Measurements from ENCODE around the gene KRTAP9-8. TPM values are rescaled to one million over a fixed set of nuclear protein-coding genes. Genes with fewer than 3 reads are reported as not detected.
"Not testable (repeated sequence)": the region's sequence is repeated elsewhere in the genome, so short reads cannot be mapped to it uniquely, and the experiment has no call there.

Gene KRTAP9-8
- total RNA-seq, 1 donor from 2014 or later = not detected

DNA sequence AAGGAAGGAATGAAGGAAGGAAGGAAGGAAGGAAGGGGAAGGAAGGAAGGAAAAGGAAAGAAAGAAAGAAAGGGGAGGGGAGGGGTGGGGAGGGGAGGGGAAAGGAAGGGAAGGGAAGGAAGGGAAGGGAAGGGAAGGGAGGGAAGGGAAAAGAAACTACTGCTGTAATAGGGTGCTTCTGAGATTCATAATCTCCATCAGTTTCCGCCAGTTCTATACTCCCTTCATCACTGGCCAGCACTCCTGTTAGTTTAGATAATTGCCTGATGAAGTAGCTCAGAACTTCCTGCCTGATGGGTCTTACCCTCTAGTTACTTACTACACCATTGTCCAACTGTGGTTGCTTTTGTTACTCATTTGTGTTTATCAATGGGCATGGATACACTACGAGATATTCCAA is 25.4 kb downstream of the KRTAP9-8 start:
- H3K36me3 Mint-ChIP-seq (ENCODE audit: unreplicated experiment) = no peaks in the 10 kb centered on the region
- H3K27ac Mint-ChIP-seq (ENCODE audit: unreplicated experiment) = no peak overlapping the region

DNA sequence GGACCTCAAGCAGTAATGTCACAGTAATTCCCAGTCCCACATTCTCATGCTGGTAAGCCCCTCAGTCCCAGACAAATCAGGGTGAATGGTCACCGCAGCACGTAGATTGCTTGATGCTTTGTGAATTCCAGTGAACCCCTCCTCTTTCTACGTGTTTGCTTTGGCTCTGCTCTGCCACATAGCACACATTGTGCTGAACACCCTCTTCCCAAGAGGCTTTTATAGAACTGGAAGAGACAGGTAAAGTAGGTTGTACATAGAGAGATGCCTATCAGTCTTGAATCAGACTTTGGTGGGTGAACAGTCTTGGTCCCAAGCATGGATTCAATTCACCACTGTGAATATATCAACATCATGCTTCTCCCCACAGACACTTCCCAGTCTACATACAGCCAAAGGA is 26.8 kb downstream of the KRTAP9-8 start:
- Mint-ChIP-seq H3K27me3 (ENCODE audit: unreplicated experiment) (no peaks in the 10 kb centered on the region), H3K27ac (ENCODE audit: unreplicated experiment) (no peak overlapping the region), H3K4me3 (ENCODE audit: unreplicated experiment) (no peak overlapping the region), H3K9me3 (ENCODE audit: unreplicated experiment) (peaks cover 1% of the 10 kb centered on the region), H3K4me1 (ENCODE audit: low read depth, unreplicated experiment) (no peaks in the 10 kb centered on the region), H3K36me3 (ENCODE audit: unreplicated experiment) (no peaks in the 10 kb centered on the region)
- no peak for DNase-seq
- TF ChIP-seq, protein P1, sequence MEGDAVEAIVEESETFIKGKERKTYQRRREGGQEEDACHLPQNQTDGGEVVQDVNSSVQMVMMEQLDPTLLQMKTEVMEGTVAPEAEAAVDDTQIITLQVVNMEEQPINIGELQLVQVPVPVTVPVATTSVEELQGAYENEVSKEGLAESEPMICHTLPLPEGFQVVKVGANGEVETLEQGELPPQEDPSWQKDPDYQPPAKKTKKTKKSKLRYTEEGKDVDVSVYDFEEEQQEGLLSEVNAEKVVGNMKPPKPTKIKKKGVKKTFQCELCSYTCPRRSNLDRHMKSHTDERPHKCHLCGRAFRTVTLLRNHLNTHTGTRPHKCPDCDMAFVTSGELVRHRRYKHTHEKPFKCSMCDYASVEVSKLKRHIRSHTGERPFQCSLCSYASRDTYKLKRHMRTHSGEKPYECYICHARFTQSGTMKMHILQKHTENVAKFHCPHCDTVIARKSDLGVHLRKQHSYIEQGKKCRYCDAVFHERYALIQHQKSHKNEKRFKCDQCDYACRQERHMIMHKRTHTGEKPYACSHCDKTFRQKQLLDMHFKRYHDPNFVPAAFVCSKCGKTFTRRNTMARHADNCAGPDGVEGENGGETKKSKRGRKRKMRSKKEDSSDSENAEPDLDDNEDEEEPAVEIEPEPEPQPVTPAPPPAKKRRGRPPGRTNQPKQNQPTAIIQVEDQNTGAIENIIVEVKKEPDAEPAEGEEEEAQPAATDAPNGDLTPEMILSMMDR (IDR thresholded peaks at IDR 0.05; ENCODE audit: partially characterized antibody, unreplicated experiment) = no peak

More for the DNA sequence above, 25.4 kb downstream of the KRTAP9-8 start:
- Mint-ChIP-seq H3K27me3 (ENCODE audit: unreplicated experiment) (no peaks in the 10 kb centered on the region), H3K4me1 (ENCODE audit: low read depth, unreplicated experiment) (no peaks in the 10 kb centered on the region), H3K9me3 (ENCODE audit: unreplicated experiment) (peaks cover 1% of the 10 kb centered on the region), H3K4me3 (ENCODE audit: unreplicated experiment) (no peak overlapping the region)
- TF ChIP-seq, protein P1 (IDR thresholded peaks at IDR 0.05; ENCODE audit: partially characterized antibody, unreplicated experiment) = no peak
- DNase-seq = no peak

DNA sequence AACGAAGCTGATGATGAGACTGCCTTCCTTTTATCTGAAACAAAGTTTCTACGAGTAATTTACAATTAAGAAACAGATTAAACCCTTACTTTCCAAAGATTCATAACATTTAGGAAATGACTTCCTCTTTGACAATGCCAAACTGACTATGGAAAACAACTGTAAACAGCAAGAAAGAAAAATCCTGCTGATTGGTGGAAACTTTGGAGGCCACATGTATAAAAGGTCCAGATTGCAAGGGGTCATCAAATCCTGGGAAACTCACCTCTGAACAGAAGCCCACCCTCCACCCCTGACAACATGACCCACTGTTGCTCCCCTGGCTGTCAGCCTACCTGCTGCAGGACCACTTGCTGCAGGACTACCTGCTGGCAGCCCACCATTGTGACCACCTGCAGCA is 27.3 kb downstream of the KRTAP9-8 start, which contains the start of gene KRTAP9-6:
Gene KRTAP9-6 (plus strand): TSS at position 301 of the 400 bp plus-strand sequence. CDS start 0 bp downstream, at position 301.
- H3K4me1 Mint-ChIP-seq (ENCODE audit: low read depth, unreplicated experiment) = no peaks in the 10 kb centered on the region
- no peak within 1 kb of the TSS for H3K27ac Mint-ChIP-seq (ENCODE audit: unreplicated experiment)
- peaks cover 1% of the 10 kb centered on the region for H3K9me3 Mint-ChIP-seq (ENCODE audit: unreplicated experiment)
- no peak within 1 kb of the TSS for H3K4me3 Mint-ChIP-seq (ENCODE audit: unreplicated experiment)
- no peak for DNase-seq
- TF ChIP-seq, protein P1 (IDR thresholded peaks at IDR 0.05; ENCODE audit: partially characterized antibody, unreplicated experiment) = no peak
- no peaks in the 10 kb centered on the region for H3K36me3 Mint-ChIP-seq (ENCODE audit: unreplicated experiment)
- H3K27me3 Mint-ChIP-seq (ENCODE audit: unreplicated experiment) = no peaks in the 10 kb centered on the region

DNA sequence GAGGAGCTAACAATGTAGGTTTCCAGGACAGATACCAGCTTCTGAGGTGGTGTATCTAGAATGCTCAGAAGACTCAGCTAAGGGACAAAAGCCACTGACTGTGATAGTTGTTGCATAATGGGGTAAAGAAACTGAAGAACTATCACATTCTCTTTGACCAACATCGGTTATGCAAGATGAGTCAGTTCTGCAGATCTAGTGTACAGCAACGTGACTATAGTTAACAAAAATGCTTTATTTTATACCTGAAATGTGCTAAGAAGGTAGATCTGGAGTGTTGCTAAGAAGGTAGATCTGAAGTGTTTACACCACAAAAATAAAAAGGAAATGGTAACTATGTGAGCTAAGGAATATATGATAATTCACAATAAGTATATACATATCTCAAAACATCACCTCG is 29.9 kb downstream of the KRTAP9-8 start:
- peaks cover 1% of the 10 kb centered on the region for H3K9me3 Mint-ChIP-seq (ENCODE audit: unreplicated experiment)
- H3K27ac Mint-ChIP-seq (ENCODE audit: unreplicated experiment) = no peak overlapping the region
- no peak overlapping the region for H3K4me3 Mint-ChIP-seq (ENCODE audit: unreplicated experiment)
- no peak for DNase-seq
- no peaks in the 10 kb centered on the region for H3K27me3 Mint-ChIP-seq (ENCODE audit: unreplicated experiment)
- TF ChIP-seq, protein P1 (IDR thresholded peaks at IDR 0.05; ENCODE audit: partially characterized antibody, unreplicated experiment) = no peak
- H3K36me3 Mint-ChIP-seq (ENCODE audit: unreplicated experiment) = no peaks in the 10 kb centered on the region
- no peaks in the 10 kb centered on the region for H3K4me1 Mint-ChIP-seq (ENCODE audit: low read depth, unreplicated experiment)

DNA sequence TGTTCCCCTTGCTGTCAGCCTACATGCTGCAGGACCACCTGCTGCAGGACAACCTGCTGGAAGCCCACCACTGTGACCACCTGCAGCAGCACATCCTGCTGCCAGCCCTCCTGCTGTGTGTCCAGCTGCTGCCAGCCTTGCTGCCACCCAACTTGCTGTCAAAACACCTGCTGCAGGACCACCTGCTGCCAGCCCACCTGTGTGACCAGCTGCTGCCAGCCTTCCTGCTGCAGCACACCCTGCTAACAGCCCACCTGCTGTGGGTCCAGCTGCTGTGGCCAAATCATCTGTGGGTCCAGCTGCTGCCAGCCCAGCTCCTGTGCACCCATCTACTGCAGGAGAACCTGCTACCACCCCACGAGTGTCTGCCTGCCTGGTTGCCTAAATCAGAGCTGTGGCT is 33.5 kb downstream of the KRTAP9-8 start:
- H3K27me3 Mint-ChIP-seq (ENCODE audit: unreplicated experiment); DNase-seq; H3K4me1 Mint-ChIP-seq (ENCODE audit: low read depth, unreplicated experiment); H3K27ac Mint-ChIP-seq (ENCODE audit: unreplicated experiment); H3K9me3 Mint-ChIP-seq (ENCODE audit: unreplicated experiment); H3K36me3 Mint-ChIP-seq (ENCODE audit: unreplicated experiment); H3K4me3 Mint-ChIP-seq (ENCODE audit: unreplicated experiment): not testable (repeated sequence)
